Prostate gland (tissue), 2 donors: ENCODE data around the gene AFF4.

Experiments used
- CTCF ChIP-seq, 4 experiments: fragments of 200-600 bp in 2 of 4; fragments of 450-650 bp in 2 of 4; sonication (generic) in 2 of 4; IDR thresholded peaks; 1 replicate in 3 of 4; 2 replicates in 1 of 4; pipeline ENCODE4 v1.5.1; 2016 to 2019; ENCODE audit warnings: antibody characterized with exemption in 4 of 4, mild to moderate bottlenecking in 2 of 4, moderate library complexity in 2 of 4
- POLR2A ChIP-seq: fragments of 450-650 bp; IDR thresholded peaks from one replicate; pipeline ENCODE4 v1.6.1; 2016; ENCODE audit warnings: antibody characterized with exemption, mild to moderate bottlenecking
- POLR2AphosphoS5 ChIP-seq: sonication (generic); formaldehyde crosslinking; IDR thresholded peaks from one replicate; pipeline ENCODE4 v1.6.1; 2017; ENCODE audit warnings: antibody characterized with exemption

- TF ChIP-seq CTCF (IDR thresholded peaks at IDR 0.05): no peak
- TF ChIP-seq POLR2AphosphoS5: no peak
- no peak for TF ChIP-seq POLR2A
These were observed 56.3 kb downstream of the AFF4 start for GRCh38 chr5:132907161-132907560.
